Stimulated activated CD8-positive, alpha-beta memory T cell treated with anti-CD3 and anti-CD28 coated beads, Interleukin-12 subunit alpha, Interleukin-12 subunit beta, amount 100 ng/mL, for 24 hours (primary cell): ENCODE data around the gene RPGR.

ENCODE experiments used
- DNase-seq: peaks from one replicate; pipeline ENCODE4 v3.0.0-alpha.2; 2020; ENCODE audit errors: extremely low read depth

The RPGR gene

GRCh38 chrX:38327007-38327774 is at the start of gene RPGR:
RPGR (minus strand) TSS chrX:38327509; CDS start chrX:38327367, 142 bp downstream.
- peak; percentile 78 for DNase-seq

- DNase-seq: no peak
Measured at GRCh38 chrX:38376747-38377146, 49.4 kb upstream of the RPGR start.

DNA sequence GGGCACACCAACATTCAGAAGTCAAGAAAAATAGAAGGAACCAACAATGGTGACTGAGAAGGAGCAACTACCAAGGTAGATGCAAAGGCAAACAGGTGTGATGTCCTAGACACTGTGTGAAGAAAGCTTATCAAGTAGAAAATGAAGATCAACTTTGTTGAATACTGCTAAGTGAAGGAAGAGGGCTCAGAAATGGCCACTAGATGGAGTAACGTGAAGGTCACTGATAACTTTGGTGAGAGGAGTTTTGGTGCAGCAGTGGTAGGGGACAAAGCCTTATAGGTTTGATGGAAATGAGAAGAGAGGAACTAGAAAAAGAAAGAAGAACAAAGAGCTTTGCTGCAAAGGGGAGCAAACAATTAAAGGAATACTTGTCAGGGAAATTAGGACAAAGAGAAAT is 48.6 kb upstream of the RPGR start:
- no peak for DNase-seq

DNA sequence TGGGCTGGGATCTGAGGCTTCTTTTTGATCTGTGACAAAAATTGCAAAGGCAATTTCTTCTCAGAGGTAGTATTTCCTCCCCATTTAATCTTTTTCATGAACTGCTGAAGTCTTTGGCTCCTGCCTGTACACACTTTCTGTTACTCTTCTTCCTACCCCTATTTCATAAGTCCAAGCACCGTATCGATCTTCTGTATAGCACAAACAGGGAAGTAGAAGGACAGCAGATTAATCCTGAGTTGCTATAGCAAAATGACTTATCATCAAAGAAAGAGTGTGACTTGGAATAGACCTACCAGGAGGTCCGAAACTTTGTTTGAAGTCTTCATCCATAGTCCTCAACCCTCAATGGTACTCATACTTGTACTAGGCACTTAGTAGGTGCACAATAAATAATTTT is 47.1 kb upstream of the RPGR start:
- DNase-seq: no peak

DNA sequence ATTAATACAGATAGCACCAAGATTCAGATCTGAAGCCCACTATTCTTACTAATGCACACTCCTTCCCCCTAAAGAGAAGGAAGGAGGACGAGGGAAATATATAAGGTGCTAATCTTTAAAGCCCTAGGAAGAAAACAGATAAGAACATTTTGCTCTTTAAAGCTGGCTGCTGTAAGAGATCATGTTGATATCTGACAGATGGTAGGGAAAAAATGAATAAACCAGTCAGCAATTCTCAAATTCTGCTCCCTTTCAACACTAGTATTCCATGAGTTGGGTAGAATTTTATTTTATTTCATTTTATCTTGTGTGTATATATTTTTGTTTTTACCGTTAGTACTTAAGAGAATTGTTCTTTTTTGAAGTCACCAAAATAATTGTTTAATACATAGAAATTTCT is 44.3 kb upstream of the RPGR start:
- no peak for DNase-seq

- no peak for DNase-seq
Measured at GRCh38 chrX:38368774-38369173, 41.5 kb upstream of the RPGR start.

DNA sequence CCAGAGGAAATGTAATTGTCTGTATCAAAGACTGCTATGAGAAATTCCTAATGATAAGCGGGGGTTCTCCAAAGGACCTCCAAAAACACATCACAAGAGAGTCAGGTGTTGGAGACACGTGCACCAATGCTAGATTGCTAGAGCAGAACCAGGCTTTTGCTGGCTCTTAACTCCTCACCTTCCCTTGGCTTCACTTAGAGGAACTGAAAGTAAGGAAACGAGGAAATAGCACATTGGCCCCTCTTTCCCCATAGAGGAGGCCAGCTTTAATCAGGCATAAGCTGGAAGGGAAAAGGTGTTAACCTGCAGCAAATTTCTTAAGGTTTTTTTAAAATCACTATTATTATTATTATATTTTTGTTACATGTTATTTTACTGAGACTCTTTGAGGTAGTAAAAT is 38.6 kb upstream of the RPGR start:
- DNase-seq: no peak

GRCh38 chrX:38363046-38363445 is 35.7 kb upstream of the RPGR start:
- DNase-seq: no peak

DNA sequence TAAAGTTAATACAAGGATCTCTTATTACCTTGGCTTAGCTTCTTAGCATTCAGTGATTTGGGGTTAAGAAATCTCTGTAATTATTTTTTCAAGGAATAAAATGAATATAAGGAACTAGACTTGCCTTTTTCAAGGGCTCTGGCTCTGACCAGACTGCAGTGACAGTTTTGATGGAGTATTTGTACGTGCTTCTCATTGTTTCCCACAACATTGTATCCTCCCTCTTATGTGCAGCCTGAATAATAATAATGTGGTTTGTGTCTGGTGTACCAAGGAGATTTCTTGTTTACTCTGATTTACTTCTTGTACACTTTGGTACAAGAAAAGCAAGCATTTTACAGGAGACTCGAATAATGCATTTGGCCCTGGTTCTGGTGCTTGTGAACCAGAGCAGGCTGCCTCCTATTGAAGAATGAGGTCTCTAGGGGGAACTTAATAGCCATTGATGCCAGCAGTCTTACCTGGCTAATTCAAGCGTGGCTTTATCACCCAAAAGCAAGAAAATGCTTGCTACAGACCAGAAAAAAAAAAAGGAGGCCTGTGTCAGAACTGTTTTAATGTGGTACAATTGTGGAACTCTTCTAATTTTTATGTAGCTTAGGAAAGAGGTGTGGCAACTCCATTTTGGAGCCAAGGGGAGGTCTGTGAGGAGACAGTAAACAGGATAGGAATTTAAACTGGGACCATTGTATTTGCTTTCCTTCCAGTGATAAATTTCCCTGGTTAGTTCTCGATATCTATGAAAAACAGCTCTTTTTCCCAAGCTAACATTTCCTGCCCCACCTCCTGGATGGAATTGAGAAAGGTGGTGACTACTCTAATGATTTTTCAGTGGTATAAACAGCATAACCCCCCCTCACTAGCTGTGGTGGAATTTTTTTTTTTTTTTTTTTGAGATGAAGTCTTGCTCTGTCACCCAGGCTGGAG is 30.7 kb upstream of the RPGR start:
- no peak for DNase-seq

DNA sequence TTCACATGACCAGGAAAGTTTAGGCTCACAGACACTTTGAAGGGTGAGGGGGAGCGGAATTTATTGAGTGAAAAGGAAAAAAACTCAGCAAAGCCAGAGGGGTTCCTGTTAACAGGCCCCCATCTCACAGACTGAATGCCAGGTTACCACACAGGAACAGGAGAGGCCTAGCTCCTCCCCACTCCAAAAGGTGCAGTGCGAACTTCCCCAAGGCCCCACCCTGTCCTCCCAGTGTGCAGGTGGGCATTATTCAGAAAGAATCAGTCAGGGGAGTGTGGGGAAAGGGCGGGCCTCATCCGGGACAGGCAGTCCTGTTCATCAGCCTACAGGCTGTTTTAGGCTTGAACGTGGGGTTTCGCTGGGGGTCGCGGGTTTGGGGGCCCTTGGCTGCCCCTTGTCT is 29.1 kb upstream of the RPGR start:
- DNase-seq: no peak

GRCh38 chrX:38352362-38352761 is 25.1 kb upstream of the RPGR start, which contains the start of gene OTC:
OTC (plus strand) TSS chrX:38352604; CDS start chrX:38352697, 93 bp downstream.
- DNase-seq: no peak

DNA sequence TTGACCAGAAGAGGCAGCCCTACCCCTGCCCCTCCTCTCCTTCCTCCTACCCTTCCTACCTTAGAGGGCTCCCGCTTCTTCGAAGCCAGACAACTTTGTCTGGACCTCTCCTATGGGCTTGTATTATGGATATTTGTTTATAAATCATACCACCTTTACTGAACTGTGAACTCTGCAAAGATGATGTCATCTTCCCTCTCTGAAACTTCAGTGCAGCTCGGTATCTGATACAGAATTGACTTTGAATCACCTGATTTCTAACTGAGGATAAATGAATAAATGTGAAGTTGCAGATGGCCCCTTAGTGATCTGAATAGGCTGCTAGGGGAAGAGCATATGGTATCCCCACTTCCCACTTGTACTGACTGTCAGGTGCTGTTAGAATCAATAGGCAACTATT is 24.0 kb upstream of the RPGR start:
- DNase-seq: no peak

GRCh38 chrX:38347136-38347535 is 19.8 kb upstream of the RPGR start:
- DNase-seq: no peak

DNA sequence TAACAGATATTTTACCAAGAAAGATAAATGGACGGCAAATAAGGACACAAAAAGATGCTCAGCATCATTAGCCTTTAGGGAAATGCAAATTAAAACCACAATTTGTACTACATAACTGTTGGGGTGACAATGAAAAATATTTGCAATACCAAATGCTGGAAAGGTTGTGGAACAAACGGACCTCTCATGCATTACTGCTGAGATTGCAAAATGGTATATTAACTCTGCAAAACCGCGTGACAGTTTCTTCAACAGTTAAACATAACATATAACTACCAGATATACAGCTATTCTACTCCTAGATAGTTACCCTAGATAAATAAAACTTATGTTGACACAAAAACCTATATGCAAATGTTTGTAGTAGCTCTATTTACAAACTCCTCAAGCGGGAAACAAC is 18.8 kb upstream of the RPGR start:
- no peak for DNase-seq

- no peak for DNase-seq
Measured at GRCh38 chrX:38342853-38343778, 15.8 kb upstream of the RPGR start.

DNA sequence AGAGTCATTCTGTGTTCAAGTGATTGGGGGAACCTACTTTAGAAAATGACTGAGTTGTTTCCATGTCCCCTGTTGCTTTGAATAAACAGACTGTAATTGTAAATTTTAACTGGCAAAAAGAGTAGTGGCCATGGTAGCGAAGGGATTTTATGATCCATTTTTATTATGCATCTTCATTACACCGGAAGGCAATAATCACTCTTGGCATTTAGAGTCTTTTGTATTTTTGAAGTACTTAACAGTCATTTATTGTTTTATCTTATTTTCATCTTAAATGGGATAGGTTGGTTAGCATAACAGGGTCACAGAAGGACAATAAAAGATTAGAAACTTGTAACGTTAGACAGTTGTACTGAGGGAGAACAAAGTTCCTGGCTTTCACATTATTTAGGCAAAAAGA is 14.1 kb upstream of the RPGR start:
- no peak for DNase-seq

- no peak for DNase-seq
Measured at GRCh38 chrX:38336538-38337240, 9.4 kb upstream of the RPGR start.

DNA sequence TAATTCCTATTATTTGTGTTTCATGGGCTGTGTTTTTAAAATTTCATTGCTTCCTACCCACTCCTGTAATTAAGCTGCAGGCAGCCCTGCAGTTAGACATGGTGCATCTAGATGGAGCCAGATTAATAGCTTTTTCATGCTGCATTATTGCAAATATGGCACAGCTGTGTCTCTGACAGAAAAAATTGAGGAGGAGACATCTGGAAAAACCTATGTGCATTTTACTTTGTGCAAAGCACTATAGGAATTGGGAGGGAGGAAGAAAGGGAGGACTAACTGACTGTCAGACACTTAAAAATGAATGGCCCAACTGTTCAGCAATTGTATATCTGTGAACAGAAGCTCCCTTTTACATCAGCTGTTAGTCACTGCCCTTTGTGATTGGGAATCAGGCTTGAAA is 8.1 kb upstream of the RPGR start:
- DNase-seq: no peak

- DNase-seq: no peak
Measured at GRCh38 chrX:38332505-38332904, 5.2 kb upstream of the RPGR start.

DNA sequence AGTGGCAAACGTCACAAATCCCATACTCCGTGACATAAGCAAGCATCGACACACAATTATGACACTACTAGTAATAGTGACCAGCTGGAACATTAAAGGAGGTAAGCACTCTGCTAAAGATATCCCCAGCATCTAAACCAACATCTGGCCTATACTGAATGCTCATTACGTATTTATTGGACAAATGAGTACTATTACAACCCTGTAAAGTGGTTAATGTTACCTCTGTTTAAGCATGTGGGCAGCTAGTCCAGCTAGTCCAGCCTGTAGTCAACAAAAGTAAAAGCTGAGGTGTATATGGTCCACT is 419 bp upstream of the RPGR start:
- no peak for DNase-seq

DNA sequence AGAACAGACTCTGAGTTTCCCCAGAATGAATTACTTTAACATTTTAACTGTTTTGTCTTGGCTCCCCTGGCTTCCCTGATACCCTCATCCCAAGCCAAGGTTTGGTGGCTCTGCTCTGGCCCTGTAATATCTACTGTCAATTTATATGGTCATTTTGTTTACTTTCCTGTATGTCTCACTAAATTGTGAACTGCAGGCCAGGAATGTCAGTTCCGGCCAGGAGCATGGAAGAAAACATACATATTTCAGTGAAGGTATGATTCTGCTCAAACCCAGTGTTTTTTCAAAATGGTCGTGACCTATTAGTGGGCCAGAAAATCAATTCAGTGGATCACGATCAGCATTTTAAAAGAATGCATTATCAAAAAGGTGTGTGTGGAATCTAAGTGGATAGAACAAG is 1.2 kb downstream of the RPGR start:
- DNase-seq: no peak
